ENCODE measurements around the gene UROC1. TPM values are rescaled to one million over a fixed set of nuclear protein-coding genes. Genes with fewer than 3 reads are reported as not detected.

UROC1 gene
- total RNA-seq, 1 experiment from 2014 or later: not detected

DNA sequence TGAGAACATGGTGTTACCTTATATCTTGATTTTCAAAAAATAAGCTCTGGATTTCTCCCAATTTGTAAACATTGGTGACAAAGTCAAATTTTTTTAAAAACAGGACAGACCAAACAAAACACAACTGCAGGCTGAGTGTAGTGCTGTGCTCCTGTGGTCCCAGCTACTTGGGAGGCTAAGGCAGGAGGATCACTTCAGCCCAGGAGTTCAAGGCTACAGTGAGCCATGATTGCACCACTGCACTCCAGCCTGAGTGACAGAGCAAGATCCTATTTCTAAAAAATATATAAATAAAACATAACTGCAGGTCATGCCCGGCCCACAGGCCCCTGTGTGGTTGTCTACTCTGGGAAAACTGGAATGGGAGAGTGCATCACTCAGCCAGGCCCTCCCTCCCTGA is 37.9 kb downstream of the UROC1 start:
- no peak for DNase-seq (ENCODE audit: low spot score)

DNA sequence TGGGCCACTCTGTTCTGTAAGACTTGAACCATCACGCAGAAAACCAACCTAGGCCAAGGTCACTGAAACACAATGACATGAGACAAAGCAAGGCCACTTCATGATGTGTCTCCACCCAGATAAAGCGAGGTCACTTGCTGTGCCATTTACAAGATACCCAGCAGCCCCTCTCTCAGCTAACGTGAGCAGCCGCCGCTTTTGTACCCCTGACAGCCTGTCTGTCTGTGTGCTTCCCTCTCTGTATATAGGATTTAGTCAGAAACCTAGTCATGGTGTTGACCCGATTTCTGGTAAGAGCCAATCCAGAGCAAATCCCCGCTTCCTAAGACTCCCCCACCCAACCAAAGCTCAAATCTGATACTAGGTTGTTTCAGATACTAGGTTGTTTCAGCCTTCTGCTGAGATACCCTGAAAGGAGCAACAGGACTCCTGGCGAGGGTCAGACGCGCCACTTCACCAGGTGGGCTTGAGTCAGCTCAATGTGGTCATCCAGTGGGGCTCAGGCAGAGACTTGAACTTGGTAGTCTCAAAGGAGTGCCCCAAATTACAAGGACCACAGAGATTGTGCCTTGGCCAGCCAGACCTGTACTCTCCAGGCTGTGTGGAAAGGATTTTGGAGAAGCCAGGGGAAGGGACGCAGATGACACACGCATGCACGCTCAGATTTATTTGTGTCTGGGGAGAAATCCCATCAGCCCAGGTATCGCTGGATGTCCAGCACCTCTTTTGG is 38.8 kb downstream of the UROC1 start:
- no peak for DNase-seq (ENCODE audit: low spot score)

DNA sequence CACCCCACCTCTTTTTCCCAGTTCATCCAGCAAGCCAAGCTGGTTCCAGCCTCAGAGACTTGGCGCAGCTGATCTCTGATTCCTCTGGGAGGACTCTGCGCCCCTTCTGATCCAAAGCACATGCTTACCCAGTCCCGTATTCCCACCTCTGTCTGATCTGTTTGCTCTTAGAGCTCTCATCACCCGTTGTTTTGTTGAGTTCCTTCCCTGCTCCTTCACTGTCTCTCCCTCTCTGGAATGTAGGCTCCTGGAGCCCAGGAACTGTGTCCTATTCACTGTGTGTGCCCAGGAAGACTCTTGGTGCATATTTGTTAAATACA is 40.6 kb downstream of the UROC1 start:
- DNase-seq (ENCODE audit: low spot score): no peak

DNA sequence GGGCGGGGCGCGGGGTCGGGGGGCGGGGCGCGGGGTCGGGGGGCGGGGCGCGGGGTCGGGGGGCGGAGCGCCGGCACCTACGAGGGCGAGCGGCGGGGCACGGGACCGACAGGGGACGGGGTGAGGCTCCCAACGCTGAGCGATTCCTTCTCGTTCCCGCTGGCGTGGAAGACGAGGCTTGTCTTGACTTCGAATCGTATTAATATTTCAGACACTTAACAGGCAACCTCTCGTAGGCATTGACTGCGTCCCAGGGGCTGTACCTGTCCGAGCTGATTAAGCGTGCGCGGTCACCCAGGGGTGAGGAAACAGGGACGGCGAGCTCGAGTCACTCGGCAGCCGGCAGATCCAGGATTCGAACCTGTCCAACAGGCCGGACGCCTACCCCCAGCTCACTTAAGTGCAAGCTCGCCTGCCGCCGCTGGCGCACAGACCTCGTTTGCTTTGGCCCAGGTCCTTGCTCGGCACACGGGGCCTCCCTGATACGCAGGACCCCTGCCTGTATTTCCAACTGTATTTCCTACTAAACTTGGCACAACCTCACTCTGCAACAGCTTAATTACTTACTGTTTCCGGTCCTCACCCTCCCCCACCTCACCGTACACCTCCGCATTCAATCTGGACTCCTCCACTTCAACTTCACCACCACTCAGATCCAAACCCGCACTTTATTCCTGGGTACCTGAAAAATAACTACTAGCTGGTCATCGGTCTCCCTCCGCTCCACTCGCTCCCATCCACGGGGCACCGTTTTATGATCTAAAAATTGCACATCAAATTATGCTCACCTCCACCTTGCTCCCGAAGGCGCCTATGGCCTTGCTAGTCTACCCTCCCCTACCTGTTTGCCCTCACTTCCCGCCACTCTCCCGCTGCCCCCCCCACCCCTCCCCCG is 41.2 kb downstream of the UROC1 start:
- no peak for DNase-seq (ENCODE audit: low spot score)

DNA sequence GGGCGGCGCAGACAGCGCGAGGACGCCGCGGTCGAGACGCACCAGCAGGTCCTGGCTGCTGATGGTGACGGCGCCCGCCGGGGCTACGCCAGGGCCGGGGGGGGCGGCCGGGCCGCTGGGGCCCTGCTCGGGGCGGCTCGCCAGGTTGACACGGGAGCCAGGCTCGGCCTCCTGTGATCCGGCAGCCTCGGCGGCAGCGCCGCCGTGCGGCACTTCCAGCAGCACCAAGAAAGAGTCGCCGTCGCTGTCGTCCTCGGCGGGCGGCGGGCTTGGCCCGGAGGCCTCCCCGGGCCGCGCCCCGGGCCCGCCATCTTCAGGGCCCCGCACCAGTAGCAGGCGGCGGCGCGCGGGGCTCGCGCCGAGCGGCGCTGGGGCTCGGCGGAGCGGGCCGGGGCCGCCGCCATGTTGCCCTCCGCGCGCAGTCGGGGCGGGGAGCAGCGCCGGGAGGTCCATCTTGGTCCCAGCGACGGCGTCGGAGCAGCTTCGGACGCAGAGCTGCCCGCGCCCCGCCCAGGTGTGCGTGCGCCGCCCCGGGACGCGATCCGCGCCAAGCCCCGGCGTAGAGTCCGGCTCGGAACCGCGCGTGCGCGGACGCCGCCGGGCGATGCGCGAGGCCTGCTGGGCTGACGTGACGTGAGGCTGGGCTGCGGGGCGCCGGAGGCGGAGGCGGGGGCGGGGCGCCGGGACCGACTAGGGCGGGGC is 42.0 kb downstream of the UROC1 start, which contains the start of gene ZXDC:
TSS of gene ZXDC (minus strand) at position 479 of the 702 bp plus-strand sequence. CDS start at position 453, 26 bp downstream.
- peak; percentile 91 for DNase-seq (ENCODE audit: low spot score)

DNA sequence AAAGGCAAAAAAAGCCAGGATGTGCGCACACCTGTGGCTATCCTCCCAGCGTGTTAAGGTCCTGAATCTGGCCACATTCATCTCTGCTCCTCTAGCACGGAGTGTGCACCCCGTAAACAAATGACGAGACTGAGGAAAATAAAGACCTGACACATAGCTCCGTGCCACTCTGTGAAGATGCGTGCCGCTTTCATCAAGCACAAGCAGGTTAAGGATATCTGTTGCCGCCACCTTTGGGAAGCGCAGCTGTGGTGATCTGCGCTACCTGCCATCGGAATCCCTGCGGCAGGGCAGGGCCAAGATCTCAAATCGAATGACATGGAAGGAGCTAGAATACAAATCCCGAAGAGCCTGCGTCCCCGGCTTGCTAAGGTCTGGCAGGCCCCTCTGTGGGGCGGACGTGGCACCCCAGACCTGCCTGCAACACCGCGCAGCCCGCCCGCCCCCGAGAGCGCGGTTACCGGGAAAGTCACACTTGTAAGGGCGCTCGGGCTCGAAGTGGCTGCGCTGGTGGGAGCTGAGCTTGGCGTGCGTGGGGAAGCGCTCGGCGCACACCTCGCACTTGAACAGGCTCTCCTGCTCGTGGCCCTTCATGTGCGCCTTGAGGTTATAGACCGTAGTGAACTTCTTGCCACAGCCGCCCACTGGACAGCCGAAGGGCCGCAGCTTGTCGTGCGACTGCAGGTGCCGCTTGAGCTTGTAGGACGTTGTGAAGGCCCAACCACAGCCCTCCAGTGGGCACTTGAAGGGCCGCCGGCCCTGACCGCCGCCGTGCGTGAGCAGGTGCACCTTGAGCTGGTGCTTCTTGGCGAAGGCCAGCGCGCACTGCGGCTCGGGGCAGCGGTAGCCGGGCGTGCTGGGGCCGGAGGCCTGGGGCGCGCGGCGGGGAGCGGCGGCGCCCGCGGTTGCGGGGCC is 42.8 kb downstream of the UROC1 start:
- DNase-seq (ENCODE audit: low spot score): no peak

DNA sequence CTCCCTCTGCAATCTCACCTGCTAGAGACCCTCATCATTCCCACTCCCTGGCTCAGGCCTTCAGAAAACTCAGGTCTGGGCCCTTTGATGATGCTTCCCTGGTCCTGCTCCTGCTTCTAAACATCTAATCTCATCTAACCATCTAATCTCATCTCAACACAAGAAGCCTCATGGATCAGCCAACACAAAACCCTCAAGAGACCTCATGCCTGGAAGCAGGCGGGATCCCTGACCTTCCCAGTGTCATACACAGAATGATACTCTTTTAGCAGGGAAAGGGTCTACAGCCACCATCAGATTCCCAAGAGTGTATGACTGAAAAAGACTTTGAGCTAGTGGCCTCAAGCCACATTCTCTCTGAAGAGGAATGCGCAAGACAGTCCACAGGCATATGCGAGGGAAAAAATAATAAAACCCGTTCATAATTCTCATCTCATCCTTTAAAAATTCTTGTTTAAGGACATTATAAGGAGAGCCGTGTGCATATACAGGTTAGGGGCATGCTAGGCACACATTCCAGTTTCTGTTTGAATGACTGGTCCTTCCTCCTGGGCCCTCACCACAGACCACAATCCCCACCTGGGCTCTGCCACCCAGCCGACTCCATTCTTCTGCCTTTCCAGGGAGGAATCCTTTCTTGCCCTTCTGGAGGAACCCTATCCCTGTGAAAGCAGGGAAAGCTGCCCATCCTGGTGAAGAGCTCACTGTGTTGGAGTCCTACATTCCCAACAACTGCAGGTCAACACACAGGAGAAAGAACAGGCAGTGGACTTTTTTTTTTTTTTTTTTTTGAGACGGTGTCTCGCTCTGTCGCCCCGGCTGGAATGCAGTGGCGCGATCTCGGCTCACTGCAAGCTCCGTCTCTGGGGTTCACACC is 44.0 kb downstream of the UROC1 start:
- DNase-seq (ENCODE audit: low spot score): no peak

DNA sequence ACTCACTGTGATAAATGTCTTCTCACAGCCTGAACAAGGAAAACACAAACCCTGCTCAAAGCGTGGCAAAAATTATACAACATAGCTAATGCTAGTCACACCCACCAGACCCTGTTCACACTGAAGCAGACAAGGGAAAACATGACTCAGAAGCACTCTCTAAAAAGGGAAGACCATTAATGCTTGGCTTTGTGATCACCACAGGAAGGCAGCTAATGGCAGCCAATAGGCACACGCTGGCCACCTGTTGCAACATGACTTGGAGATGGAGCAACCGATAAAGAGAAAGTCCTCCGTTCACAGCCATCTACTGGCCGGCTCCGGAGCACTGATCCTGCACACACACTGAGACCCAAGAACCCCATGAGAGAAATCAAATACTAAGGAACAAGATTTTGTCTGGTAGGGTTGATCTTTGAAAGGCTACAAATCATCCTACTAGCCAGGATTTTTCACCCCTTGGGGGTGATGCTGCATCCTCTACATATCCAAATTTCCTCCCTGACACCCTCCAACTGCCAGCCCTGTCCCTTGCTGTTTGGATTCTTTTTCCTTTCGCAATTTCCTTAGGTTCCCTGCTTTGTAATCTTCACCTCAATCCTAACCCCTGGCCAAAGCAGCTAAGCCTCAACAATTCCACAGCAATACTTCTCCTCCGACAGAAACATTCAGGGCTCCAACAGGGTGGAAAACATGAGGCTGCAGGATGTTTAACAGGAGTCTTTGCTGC is 45.1 kb downstream of the UROC1 start:
- DNase-seq (ENCODE audit: low spot score): peak; percentile 96

DNA sequence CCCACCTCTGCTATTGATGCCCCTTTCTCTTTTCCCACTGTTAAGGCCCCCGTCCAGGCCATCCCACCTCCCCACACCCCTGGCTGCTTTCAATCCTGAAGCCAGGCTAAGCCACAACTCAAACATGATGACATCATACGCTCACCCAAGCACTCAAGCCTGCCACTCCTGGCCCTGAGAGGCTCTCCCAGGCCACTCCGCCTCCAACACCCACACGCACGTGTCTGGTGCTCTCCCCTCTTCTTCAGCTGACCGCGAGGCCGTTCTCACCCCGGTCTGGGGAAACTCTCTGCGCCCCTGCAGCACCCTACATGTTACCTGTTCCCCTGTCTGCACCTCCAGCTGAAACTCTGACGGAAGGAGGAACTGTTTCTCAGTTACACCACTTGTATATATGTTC is 48.1 kb downstream of the UROC1 start:
- DNase-seq (ENCODE audit: low spot score): no peak

DNA sequence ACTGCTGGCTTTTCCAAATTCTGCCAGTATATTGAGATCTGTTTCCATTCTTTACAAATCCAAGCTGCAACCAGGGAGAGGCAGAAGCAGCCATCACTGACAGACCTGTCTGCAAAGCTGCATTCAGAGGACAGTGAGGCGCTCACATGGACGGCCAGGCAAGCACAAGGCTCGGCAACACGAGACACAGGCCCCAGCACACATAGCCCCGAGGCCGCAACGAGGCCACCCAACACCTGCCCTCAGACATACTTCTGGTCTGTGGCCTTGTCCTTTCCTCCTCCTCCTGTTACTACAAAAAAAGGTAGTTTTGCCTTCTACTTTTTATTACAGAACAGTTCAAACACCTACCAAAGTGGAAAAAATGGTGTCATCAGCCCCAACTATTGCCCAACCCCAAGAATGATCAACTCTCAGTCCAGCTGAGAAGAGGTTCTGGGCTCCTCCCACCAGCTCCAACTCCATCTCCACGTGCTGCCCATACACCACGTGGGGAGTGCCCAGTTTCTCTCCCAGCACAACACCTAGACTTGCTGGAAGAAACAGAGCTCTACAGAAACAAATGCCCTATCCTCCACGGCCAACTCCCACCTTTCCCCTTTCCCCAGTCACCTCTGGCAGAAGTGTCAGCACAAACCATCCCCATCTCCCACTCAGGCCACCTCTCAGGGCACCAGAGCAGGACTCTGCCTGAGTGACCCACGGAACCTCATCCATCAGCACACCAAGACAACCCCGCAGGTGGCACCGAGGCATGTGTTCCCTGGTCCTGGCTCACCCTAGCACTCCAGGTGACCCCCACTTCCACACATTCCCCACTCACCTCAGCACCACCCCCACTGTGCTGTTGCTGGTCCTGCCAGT is 49.3 kb downstream of the UROC1 start:
- no peak for DNase-seq (ENCODE audit: low spot score)

DNA sequence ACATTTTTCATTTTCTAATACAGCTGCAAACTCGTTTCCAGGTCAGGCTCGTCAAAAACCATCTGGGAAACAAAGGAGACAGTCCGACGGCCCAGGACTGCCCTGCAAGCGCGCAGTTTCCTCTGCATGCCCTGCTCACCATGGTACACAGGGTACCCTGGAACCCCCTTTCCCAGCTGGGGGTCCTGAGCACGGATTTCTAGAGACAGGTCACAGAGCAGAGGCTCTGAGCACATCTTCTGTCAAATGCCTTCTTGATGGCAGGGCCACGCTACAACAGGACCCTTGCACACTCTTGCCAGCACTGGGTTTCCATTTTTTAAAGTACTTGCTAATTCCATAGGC is 50.0 kb downstream of the UROC1 start:
- no peak for DNase-seq (ENCODE audit: low spot score)

DNA sequence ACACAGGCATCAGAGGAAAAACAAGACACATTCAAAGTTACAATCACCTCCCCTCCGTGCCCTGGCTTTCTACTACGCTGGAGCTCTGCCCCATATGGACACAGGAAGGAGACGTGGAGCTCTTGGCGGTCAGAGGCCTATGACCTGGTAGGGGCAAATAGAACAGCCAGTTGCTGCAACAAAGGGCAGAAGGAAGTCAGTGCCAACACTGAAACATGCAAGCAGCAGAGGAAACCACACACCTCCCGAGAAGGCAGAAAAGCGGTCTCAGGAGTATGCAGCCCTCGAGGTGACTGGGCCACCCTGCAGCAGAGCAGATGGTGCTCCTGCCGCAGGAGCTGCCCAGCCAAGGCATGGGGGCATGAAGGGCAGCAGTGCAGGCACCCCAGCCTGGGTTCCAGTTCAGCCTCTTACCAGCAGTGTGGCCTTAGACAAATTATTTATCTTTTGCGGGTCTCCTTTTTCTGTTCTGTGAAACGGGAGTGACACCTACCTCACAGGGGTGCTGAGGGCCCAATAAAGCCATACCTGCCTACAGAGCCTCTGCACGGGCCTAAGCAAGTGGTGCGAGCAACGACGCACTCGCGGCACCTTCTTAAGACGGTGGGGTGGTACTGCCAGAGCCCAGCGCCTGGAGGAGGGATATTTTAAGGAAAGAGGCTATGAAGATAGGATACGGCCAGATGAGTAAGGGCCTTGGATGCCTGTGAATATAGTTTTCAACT is 50.5 kb downstream of the UROC1 start:
- DNase-seq (ENCODE audit: low spot score): no peak

DNA sequence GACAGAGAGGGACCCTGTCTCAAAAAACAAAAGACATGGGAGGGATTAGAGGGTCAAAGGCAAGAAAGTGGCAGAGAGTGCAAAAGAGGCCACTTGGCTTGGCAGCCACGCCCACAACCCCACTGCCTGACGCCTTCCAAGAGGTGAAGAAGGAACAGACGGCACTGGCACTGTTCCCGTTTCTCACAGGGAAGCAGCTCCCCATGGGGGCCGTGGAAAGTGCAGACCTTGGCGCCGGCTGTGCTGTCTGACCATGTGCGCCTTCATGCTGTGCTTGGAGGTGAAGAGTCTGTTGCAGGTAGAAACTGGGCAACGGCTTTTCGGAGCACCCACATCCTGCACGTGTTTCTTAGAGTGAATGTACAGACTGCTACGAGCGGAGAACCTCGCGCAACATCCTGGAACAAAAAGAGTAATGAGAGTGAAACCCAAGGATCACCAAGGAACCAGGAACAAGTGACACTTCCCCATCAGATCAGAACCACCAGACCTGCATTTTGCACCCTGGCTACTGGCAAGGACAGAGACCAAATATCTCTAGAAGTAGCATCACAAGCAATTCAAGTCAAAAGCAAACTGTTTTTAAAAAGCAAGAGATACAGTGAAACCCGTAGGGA is 51.5 kb downstream of the UROC1 start:
- DNase-seq (ENCODE audit: low spot score): no peak

DNA sequence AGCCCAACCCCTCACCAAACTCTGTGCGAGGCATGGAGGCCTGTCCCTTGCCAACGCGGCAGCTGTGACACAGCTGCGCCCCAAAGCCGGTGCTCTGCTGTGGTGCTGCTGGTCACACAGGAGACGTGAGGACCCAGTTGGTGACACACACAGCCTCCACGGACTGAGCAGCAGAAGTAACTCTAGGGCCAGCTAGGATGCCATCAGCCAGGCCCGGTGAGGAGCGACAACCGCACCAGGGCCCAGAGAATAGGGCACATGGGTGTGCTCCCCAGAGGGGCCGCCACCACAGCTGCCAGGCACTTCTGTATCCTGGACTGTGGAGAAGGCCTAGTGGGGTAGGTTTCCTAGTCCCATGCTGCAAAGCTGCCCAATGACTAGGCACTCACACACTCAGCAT is 52.6 kb downstream of the UROC1 start:
- no peak for DNase-seq (ENCODE audit: low spot score)

DNA sequence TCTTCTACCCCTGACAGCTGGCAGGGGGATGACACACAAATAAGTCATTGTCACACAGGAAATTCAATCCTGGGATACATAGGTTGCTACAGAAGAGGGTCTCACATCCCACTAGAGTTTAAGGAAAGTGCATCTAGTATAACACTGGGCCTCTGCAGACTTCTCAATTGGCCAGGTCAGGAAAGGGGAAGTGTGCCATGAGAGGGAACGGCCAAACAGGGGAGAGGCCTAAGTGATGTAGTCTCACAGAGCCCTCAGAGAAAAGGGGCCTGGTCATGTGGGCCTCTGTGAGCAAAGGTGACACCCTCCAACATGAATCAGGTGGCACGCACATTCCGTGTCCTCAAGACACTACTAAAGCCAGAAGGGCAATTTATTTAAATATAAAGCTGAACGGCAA is 53.1 kb downstream of the UROC1 start:
- no peak for DNase-seq (ENCODE audit: low spot score)

DNA sequence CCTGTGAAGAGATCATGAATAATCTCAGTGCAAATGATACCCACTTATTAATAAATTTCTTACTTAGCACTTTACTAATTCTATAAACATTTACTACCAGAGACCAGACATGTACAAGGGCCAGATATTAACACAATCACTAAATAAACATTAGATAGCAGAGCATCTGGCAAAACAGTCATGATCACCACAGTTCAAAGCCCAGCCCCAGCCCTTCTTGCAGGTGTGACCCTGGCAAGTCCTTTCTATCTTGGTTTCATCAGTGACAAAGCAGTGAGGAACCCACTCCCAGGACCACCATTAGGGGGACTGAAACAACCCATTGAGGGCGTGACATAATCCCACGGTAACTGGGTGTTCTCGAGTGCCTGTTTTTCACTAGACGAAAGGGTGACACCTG is 53.5 kb downstream of the UROC1 start:
- no peak for DNase-seq (ENCODE audit: low spot score)

DNA sequence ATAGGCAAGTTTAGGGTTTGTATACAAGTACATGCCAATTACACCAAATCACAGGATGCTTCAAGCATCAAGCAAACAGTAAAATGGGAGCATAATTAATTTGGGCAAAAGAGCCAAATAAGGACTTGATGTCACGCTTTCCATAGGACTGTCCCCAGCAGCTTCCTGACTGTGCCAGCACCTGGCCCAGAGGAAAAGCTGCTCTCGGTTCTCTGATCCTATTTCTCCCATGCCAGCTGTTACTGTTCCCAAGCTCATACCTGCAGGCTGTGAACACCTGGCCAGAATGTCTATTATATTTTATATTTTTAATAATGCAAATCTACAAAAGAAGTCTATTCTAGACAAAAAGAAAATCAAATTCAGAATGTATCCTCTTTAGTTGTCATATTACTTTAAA is 54.1 kb downstream of the UROC1 start:
- DNase-seq (ENCODE audit: low spot score): no peak
